HG03565 (cell line): Measurements from ENCODE around the gene FAM110D.

Source experiments
- ATAC-seq: cut with Tn5 transposase; IDR thresholded peaks from one replicate; pipeline ENCODE4 v1.9.1; 2021; ENCODE audit warnings: mild to moderate bottlenecking, moderate library complexity; ENCODE audit not compliant: unreplicated experiment

The FAM110D gene

GRCh38 chr1:26158908-26159742, at the start of gene FAM110D:
Gene FAM110D (plus strand): TSS chr1:26159079. CDS start chr1:26161292, 2,213 bp downstream.
- ATAC-seq = no peak

DNA sequence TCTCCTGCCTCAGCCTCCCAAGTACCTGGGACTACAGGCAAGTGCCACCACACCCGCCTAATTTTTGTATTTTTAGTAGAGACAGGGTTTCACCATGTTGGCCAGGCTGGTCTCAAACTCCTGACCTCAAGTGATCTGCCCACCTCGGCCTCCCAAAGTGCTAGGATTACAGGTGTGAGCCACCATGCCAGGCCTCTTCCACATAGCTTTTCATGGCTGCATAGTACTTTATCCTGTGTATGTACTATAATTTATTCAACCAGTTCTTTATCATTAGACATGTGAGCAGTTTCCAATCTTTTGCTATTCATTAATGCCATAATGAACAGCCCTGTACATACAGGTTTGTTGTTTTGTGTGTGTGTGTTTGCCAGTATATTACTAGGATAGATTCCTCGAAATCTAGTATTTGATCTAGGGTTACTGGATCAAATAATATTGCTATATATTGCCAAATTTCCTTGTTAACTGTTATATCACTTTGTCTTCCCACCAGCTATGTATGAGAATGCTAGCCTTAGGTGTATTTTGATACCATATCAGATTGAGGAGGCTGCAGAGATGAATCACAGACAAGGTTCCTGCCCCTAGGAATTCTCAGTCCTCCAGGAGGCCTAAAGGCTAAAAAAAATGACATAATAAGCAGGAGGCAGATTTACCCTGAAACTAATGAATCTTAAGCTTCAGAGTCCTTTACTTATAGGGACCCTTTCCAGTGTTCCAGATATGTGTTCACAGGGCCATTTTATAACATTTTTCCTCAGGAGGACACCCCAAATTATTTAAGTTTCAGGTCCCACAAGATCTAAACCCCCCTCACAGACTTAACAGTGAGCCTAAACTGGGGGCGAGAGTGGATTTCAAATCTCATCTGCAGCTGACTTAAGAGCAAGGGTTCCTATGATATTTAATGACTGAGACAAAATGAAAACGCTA, 49.4 kb upstream of the FAM110D start:
- ATAC-seq = no peak

GRCh38 chr1:26110731-26111529, 47.9 kb upstream of the FAM110D start:
- peak; percentile 30 for ATAC-seq

- peak; percentile 59 for ATAC-seq
Observed at GRCh38 chr1:26111530-26112406, 47.1 kb upstream of the FAM110D start, which contains the start of gene PDIK1L. Gene PDIK1L (plus strand): TSS chr1:26111824. CDS start chr1:26114309, 2,485 bp downstream.

- ATAC-seq = peak; percentile 12
Observed at GRCh38 chr1:26112407-26112775, 46.5 kb upstream of the FAM110D start.

DNA sequence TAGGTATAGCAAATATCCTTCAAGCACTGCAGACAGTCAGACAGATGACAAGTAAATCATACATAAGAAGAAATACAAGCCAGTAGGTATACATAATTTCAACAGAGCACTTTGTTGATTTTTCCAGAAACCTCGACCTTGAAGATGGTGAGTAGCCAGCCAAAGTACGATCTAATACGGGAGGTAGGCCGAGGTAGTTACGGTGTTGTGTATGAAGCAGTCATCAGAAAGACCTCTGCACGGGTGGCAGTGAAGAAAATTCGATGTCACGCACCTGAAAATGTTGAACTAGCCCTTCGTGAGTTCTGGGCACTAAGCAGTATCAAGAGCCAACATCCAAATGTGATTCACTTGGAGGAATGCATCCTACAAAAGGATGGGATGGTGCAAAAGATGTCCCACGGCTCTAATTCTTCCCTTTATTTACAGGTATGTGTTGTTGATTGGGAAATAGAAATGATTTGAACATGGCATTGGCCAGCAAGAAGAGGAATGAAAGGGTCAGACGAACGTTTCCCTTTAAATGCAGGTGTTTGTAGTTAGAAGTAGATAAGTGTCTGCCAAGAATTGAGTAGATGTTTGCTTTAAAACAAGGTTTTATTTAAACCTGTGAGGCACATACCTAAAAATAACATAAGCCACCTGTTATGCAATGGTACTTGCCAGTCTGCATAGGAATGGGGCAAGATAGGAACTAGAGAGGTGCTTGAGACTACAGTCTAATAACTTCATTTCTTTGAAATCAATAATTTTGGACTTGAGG, 44.5 kb upstream of the FAM110D start:
- no peak for ATAC-seq

DNA sequence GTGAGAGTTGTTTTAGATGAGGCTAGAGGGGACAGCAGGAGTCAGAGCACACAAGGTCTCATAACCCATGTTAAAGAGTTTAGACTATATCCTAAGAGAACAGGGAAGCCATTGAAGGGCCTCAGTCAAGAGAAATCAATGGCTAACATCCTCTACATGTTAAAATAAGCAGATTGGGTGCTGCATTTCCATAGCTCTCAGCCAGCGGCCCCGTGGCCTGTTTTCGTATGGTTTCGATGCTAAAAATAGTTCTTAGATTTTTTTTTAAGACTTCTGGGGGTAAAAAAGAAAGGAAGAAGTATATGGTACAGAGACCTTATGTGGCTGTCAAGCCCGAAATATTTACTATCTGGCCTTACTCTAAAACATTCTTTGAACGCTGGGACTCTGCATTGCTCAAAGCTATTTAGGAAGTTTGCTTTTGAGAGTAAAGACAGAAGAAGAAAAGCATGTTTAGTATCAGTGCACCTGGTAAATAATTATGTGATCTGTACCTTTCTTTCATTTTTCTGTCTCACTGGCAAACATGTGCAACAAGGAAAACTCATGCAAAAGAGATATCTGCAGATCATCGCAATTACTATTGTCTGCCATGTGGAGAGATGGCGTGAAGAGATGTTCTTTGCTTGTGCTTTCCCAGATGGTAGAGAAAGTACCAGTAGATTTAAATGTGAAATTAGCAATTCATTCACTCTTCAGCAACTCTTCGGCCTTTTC, 38.8 kb upstream of the FAM110D start:
- ATAC-seq = no peak

DNA sequence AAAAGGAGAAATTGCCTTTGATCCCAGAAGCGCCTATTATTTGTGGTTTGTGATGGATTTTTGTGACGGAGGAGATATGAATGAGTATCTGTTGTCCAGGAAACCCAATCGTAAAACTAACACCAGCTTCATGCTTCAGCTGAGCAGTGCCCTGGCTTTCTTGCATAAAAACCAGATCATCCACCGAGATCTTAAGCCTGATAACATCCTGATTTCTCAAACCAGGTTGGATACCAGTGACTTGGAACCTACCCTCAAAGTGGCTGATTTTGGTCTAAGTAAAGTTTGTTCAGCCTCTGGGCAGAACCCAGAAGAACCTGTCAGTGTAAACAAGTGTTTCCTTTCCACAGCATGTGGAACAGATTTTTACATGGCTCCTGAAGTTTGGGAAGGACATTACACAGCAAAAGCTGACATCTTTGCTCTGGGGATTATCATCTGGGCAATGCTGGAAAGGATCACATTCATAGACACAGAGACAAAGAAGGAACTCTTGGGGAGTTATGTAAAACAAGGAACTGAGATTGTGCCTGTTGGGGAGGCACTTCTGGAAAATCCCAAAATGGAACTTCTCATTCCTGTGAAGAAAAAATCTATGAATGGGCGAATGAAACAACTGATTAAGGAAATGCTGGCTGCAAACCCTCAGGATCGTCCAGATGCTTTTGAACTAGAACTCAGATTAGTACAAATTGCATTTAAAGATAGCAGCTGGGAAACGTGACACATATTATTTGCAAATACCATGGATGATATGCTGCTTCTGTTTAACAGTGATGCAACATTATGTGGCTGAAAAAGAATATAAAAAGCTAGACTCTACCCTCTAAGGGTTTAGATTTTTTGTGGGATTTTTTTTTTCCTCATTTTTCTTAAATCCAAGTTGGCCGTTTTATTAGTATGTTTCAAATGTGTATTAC, 36.8 kb upstream of the FAM110D start:
- no peak for ATAC-seq

- ATAC-seq = no peak
Observed at GRCh38 chr1:26122988-26123973, 35.6 kb upstream of the FAM110D start.

DNA sequence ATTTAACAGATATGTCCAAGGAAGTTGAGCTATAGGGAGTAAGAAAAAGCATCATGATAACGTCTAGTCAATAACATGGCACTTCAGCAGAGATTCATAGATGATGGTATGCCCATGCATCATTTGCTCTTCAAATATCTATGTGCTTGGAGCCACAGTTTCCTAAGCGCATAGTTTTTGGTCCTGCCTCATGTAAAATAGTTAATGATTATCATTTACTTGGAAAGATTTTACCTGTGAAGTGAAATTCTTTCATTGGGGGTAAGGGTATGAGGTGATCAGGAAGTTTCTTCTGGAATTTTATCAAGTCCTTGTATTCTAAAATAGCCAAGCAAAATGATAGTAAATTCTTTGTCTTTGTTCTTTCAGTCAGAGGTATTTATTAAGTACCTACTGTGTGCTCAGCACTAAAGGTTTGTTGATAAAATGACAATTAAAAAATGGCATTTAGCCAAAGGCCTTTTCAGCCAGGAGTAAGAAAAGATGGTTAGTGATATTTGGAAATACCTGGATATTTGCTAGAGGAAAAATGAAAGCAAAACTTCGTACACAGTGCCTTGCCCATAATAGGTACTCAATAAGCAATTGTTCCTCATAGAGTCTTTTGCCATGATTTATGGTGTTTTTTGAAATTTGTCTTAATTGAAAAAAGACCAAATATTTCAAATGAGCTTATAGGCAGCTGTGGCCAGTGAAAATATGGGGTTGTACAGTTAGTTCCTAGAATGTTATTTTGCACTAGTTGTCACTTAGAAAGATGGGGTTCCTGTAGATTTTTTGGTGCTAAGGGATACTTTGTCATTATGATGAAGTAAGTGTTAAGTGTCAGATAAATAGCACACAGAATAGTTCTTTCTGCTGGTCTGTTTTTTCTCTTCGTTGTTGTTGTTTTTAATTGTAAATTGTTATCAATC, 34.2 kb upstream of the FAM110D start:
- ATAC-seq = no peak

- no peak for ATAC-seq
Observed at GRCh38 chr1:26125382-26125781, 33.5 kb upstream of the FAM110D start.

- no peak for ATAC-seq
Observed at GRCh38 chr1:26125946-26126320, 32.9 kb upstream of the FAM110D start.

- peak; percentile 65 for ATAC-seq
Observed at GRCh38 chr1:26126321-26127084, 32.4 kb upstream of the FAM110D start.
